Kidney (tissue), 14 donors: Measurements from ENCODE around the gene TES. TPM values are rescaled to one million over a fixed set of nuclear protein-coding genes. Genes with fewer than 3 reads are reported as not detected.

Experiments used
- DNase-seq, 5 donors: peaks; one replicate each; pipeline ENCODE4 v3.0.0-alpha.2; 2013 to 2020
- FAIRE-seq: peaks from 2 replicates; lab custom pipeline; 2012; peaks lifted over from hg19 to GRCh38; lab: Jason Lieb, UNC
- H3K27ac ChIP-seq, 2 donors: one replicate each; pipeline ENCODE4 v1.7.0; 2013; ENCODE audit warnings: low read depth in 2 of 2, low read length in 2 of 2, inconsistent platforms in 1 of 2
- H3K27me3 ChIP-seq: one replicate; pipeline ENCODE4 v1.7.1; 2013; ENCODE audit warnings: low read length, inconsistent platforms; ENCODE audit not compliant: control insufficient read depth, insufficient read depth
- H3K36me3 ChIP-seq, 3 donors: one replicate each; pipeline versions ENCODE4 v1.7.0 to v1.7.1; 2013; ENCODE audit warnings: low read length in 3 of 3, control low read depth in 1 of 3, inconsistent platforms in 1 of 3; ENCODE audit not compliant: insufficient read depth in 3 of 3, control insufficient read depth in 2 of 3
- H3K4me1 ChIP-seq, 3 donors: one replicate each; pipeline versions ENCODE4 v1.7.0 to v1.7.1; 2013; ENCODE audit warnings: low read length in 3 of 3, inconsistent platforms in 1 of 3, low read depth in 1 of 3; ENCODE audit not compliant: control insufficient read depth in 2 of 3, insufficient read depth in 2 of 3
- H3K4me3 ChIP-seq, 3 donors: one replicate each; pipeline versions ENCODE4 v1.7.0 to v1.8.1; 2013; ENCODE audit warnings: low read length in 3 of 3, control low read depth in 1 of 3, inconsistent platforms in 1 of 3
- H3K9ac ChIP-seq, 3 donors: one replicate each; pipeline versions ENCODE4 v1.7.0 to v1.7.1; 2013; ENCODE audit warnings: low read length in 3 of 3, control low read depth in 1 of 3, inconsistent platforms in 1 of 3
- H3K9me3 ChIP-seq, 3 donors: one replicate each; pipeline versions ENCODE4 v1.7.0 to v1.7.1; 2013; ENCODE audit warnings: low read length in 3 of 3, control low read depth in 1 of 3, inconsistent platforms in 1 of 3; ENCODE audit not compliant: control insufficient read depth in 2 of 3, insufficient read depth in 1 of 3
- CTCF ChIP-seq: IDR thresholded peaks from 3 replicates; pipeline ENCODE4 v1.5.1; 2012; ENCODE audit warnings: mild to moderate bottlenecking, moderate library complexity, borderline replicate concordance; ENCODE audit not compliant: insufficient read depth; ENCODE audit errors: extremely low read depth
- intact Hi-C: fragments of 100-400 bp; cut with DNase I; formaldehyde crosslinking; loops from one replicate; pipeline ENCODE4 v1.11.1; 2022
- polyA plus RNA-seq: library from polyadenylated mRNA; stranded (reverse); fragments of 350-450 nt; fragmentation: Illumina TruSeq; extraction: RNeasy Lipid Tissue Mini Kit (QIAGEN cat#74804); gene quantifications from one replicate; pipeline ENCODE4 v1.2.3, GENCODE V29; 2014; ENCODE audit warnings: low read depth, low replicate concordance; ENCODE audit not compliant: insufficient read depth
- total RNA-seq: library from RNA; stranded (reverse); fragmentation: NEBNext Ultra II Directional; extraction: Animal tissue kit (Norgen Biotek cat#: 25700); gene quantifications from one replicate; pipeline ENCODE4 v1.2.1, GENCODE V29; 2021
- donor health status: control.
- donor health status: control.
- donor health status: control.
- donor health status: control.
- donor health status: control.
- donor health status: DM: yes; HTN: yes; CAD: no.
- donor health status: Normal renal cell carcinoma (clear cell type).

The TES gene
- total and polyA plus RNA-seq, 2 donors from 2014 or later, result 21.5 to 108 TPM

GRCh38 chr7:116167177-116167576 is 43.2 kb upstream of the TES start:
- Histone ChIP-seq H3K27me3 (no peaks in the 10 kb centered on the region), H3K9me3 (no peaks in the 10 kb centered on the region), H3K36me3 (no peaks in the 10 kb centered on the region), H3K4me1 (peaks cover 0 to 7% (median 0%) of the 10 kb centered on the region in 3 donors), H3K4me3 (no peak overlapping the region), H3K9ac (no peak overlapping the region), H3K27ac (no peak overlapping the region)
- intact Hi-C loops, result no loop called here
- no peak for TF ChIP-seq CTCF
- FAIRE-seq (no peak), DNase-seq (no peak)

- no peak overlapping the region for H3K27ac ChIP-seq
- FAIRE-seq (no peak), DNase-seq (peak in 2 of 5 donors; percentile 43 to 65)
- H3K36me3 ChIP-seq, result no peaks in the 10 kb centered on the region
- TF ChIP-seq CTCF, result no peak
- no peaks in the 10 kb centered on the region for H3K27me3 ChIP-seq
- H3K9ac ChIP-seq, result no peak overlapping the region
- intact Hi-C loops, result no loop called here
- H3K9me3 ChIP-seq, result no peaks in the 10 kb centered on the region
- peaks cover 0 to 7% (median 0%) of the 10 kb centered on the region in 3 donors for H3K4me1 ChIP-seq
- no peak overlapping the region for H3K4me3 ChIP-seq
Observed at GRCh38 chr7:116169060-116169459, 41.3 kb upstream of the TES start.

DNA sequence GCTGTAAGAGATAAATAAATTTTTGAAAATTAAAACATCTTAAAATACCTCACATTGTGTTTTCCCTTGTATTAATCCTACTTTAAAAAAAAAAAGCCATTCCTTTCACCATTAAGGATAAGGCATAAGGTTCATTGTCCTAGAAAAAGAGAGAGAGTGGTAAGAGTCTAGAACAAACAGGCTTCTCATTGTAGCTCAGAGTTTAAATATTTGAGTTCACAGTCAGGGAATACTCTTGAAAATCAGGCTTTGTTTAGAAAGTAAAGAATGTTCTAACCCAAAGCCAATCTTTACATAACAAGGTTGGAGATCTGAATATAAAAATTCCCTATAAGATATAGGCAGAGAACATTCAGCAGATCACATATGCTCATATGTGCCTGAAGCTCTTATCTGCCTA is 40.2 kb upstream of the TES start:
- FAIRE-seq, result no peak
- no peak overlapping the region for H3K4me3 ChIP-seq
- no peak overlapping the region for H3K27ac ChIP-seq
- intact Hi-C loops, result no loop called here
- H3K9ac ChIP-seq, result no peak overlapping the region
- no peak for DNase-seq
- no peaks in the 10 kb centered on the region for H3K36me3 ChIP-seq
- no peaks in the 10 kb centered on the region for H3K9me3 ChIP-seq
- no peak for TF ChIP-seq CTCF
- H3K4me1 ChIP-seq, result peaks cover 0 to 7% (median 0%) of the 10 kb centered on the region in 3 donors
- H3K27me3 ChIP-seq, result no peaks in the 10 kb centered on the region

DNA sequence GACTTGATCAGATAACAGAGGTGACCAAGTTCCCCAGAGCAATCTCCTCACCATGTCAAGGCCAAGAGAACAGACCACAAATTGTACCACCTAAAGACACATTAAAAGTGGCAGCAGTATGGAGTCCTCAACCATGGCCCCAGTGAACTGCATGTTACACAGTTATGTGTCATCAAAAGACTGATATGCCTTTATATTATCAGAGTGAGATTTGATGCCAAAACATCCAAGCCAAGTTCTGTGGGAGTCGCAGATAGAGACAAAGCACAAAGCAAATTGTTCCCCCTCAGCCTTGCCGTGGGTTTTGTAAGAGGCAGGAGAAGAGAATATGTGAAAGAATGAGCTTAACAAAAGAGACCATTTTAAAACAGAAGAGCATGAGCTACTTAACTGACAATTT is 39.2 kb upstream of the TES start:
- no peak for FAIRE-seq
- no peak overlapping the region for H3K9ac ChIP-seq
- H3K4me3 ChIP-seq, result no peak overlapping the region
- DNase-seq, result no peak
- no peaks in the 10 kb centered on the region for H3K36me3 ChIP-seq
- intact Hi-C loops, result no loop called here
- no peak for TF ChIP-seq CTCF
- H3K4me1 ChIP-seq, result peaks cover 0 to 7% (median 0%) of the 10 kb centered on the region in 3 donors
- no peaks in the 10 kb centered on the region for H3K27me3 ChIP-seq
- no peak overlapping the region for H3K27ac ChIP-seq
- H3K9me3 ChIP-seq, result no peaks in the 10 kb centered on the region
